Right cardiac atrium (tissue), 5 donors: ENCODE data around the gene IL17RB. TPM values are rescaled to one million over a fixed set of nuclear protein-coding genes. Genes with fewer than 3 reads are reported as not detected.

Experiments used
- ATAC-seq, 2 donors: fragments of 200-7000 bp; cut with Tn5 transposase; one replicate each; pipeline versions ENCODE4 v1.8.0 to v1.9.1; 2020; ENCODE audit warnings: moderate library complexity in 2 of 2, mild to moderate bottlenecking in 1 of 2
- DNase-seq, 3 donors: peaks; one replicate each; pipeline ENCODE4 v3.0.0-alpha.2; 2020
- H3K27ac ChIP-seq: one replicate; pipeline ENCODE4 v1.5.1; 2013; ENCODE audit warnings: mild to moderate bottlenecking, low read length, control low read depth, moderate library complexity
- H3K27me3 ChIP-seq: one replicate; pipeline ENCODE4 v1.6.1; 2013; ENCODE audit not compliant: control insufficient read depth, insufficient read depth
- H3K4me1 ChIP-seq: one replicate; pipeline ENCODE4 v1.6.1; 2013; ENCODE audit warnings: low read length; ENCODE audit not compliant: control insufficient read depth, insufficient read depth
- H3K4me3 ChIP-seq: one replicate; pipeline ENCODE4 v1.5.1; 2013; ENCODE audit warnings: low read length, control low read depth
- H3K9me3 ChIP-seq: one replicate; pipeline ENCODE4 v1.6.1; 2013; ENCODE audit warnings: low read length; ENCODE audit not compliant: control insufficient read depth
- WGBS: extraction: QIAGEN DNeasy Blood & Tissue Kit; methylation state at CpG from one replicate; pipeline ENCODE4 v1.1.7; 2013; 5-methylcytosine and 5-hydroxymethylcytosine counted together
- intact Hi-C, 4 donors: fragments of 100-400 bp; cut with DNase I; formaldehyde crosslinking; loops; one replicate each; pipeline versions ENCODE4 v1.11.0 to v1.14.0; 2022 to 2023
- polyA plus RNA-seq: library from polyadenylated mRNA; stranded (reverse); fragments of 200-250 nt; gene quantifications from one replicate; pipeline ENCODE4 v1.2.3, GENCODE V29; 2013
- total RNA-seq, 4 donors: library from RNA; stranded (reverse); fragmentation: NEBNext Ultra II Directional; extraction: Animal tissue kit (Norgen Biotek cat#: 25700); gene quantifications; one replicate each; pipeline ENCODE4 v1.2.1, GENCODE V29; 2021
- donor health status: healthy with polysubstance abuse.
- donor health status: DM: no; HTN: yes; CAD: no.
- donor health status: DM: no; HTN: no; CAD: no.
- donor health status: DM: no; HTN: yes; CAD: no; lungs with severe emphysema.
- donor health status: DM: yes; HTN: yes; CAD: no.

The IL17RB gene
- total and polyA plus RNA-seq, 5 donors = 1.3 to 2.9 (median 1.9) TPM

- ATAC-seq (no peak), DNase-seq (no peak)
- no peaks in the 10 kb centered on the region for H3K9me3 ChIP-seq
- H3K4me3 ChIP-seq = no peak overlapping the region
- 88% methylated on average over 6 of the region's 6 CpGs for WGBS
- no peaks in the 10 kb centered on the region for H3K27me3 ChIP-seq
- intact Hi-C loops = no loop called here
- no peaks in the 10 kb centered on the region for H3K4me1 ChIP-seq
- H3K27ac ChIP-seq = no peak overlapping the region
Observed at GRCh38 chr3:53834429-53835095, 11.8 kb upstream of the IL17RB start.

- intact Hi-C loops = no loop called here
- Histone ChIP-seq H3K4me1 (no peaks in the 10 kb centered on the region), H3K9me3 (no peaks in the 10 kb centered on the region), H3K4me3 (no peak overlapping the region), H3K27me3 (no peaks in the 10 kb centered on the region), H3K27ac (no peak overlapping the region)
- WGBS = 79% methylated on average over 1 of the region's 1 CpG
- DNase-seq = no peak
- no peak for ATAC-seq
Observed at GRCh38 chr3:53835257-53835656, 11.1 kb upstream of the IL17RB start.

GRCh38 chr3:53836084-53836872, 10.1 kb upstream of the IL17RB start:
- DNase-seq (no peak), ATAC-seq (peak in 1 of 2 donors; percentile 22)
- intact Hi-C loops = no loop called here
- Histone ChIP-seq H3K4me1 (no peaks in the 10 kb centered on the region), H3K9me3 (no peaks in the 10 kb centered on the region), H3K4me3 (no peak overlapping the region), H3K27me3 (no peaks in the 10 kb centered on the region), H3K27ac (no peak overlapping the region)
- 93% methylated on average over 9 of the region's 9 CpGs for WGBS

GRCh38 chr3:53837331-53837730, 9.0 kb upstream of the IL17RB start:
- DNase-seq = no peak
- peak; percentile 28 to 38 for ATAC-seq
- intact Hi-C loops = no loop called here

GRCh38 chr3:53841296-53841695, 5.1 kb upstream of the IL17RB start:
- Histone ChIP-seq H3K9me3 (no peaks in the 10 kb centered on the region), H3K4me3 (no peak overlapping the region), H3K27ac (no peak overlapping the region), H3K4me1 (peaks cover 3% of the 10 kb centered on the region), H3K27me3 (no peaks in the 10 kb centered on the region)
- DNase-seq (no peak), ATAC-seq (no peak)
- WGBS = 76% methylated on average over 5 of the region's 5 CpGs
- intact Hi-C loops = no loop called here

More at GRCh38 chr3:53837331-53837730, 9.0 kb upstream of the IL17RB start:
- no peaks in the 10 kb centered on the region for H3K27me3 ChIP-seq
- H3K27ac ChIP-seq = no peak overlapping the region
- H3K4me3 ChIP-seq = no peak overlapping the region
- WGBS = 79% methylated on average over 10 of the region's 10 CpGs
- H3K4me1 ChIP-seq = no peaks in the 10 kb centered on the region
- H3K9me3 ChIP-seq = no peaks in the 10 kb centered on the region

GRCh38 chr3:53842436-53843194, 3.8 kb upstream of the IL17RB start:
- no peaks in the 10 kb centered on the region for H3K27me3 ChIP-seq
- WGBS = 43% methylated on average over 12 of the region's 12 CpGs
- DNase-seq = peak; percentile 46 to 73 (median 67)
- no peak overlapping the region for H3K4me3 ChIP-seq
- peak; percentile 27 to 28 for ATAC-seq
- no peaks in the 10 kb centered on the region for H3K9me3 ChIP-seq
- H3K27ac ChIP-seq = no peak overlapping the region
- peaks cover 3% of the 10 kb centered on the region for H3K4me1 ChIP-seq
- intact Hi-C loops = no loop called here

- Histone ChIP-seq H3K27me3 (no peaks in the 10 kb centered on the region), H3K27ac (no peak overlapping the region), H3K4me1 (peaks cover 3% of the 10 kb centered on the region), H3K4me3 (no peak overlapping the region), H3K9me3 (no peaks in the 10 kb centered on the region)
- DNase-seq = no peak
- 79% methylated on average over 10 of the region's 10 CpGs for WGBS
- intact Hi-C loops = no loop called here
- no peak for ATAC-seq
Observed at GRCh38 chr3:53843195-53844177, 2.9 kb upstream of the IL17RB start.

GRCh38 chr3:53844262-53845102, 1.9 kb upstream of the IL17RB start:
- Histone ChIP-seq H3K27me3 (no peaks in the 10 kb centered on the region), H3K9me3 (no peaks in the 10 kb centered on the region), H3K4me1 (peaks cover 3% of the 10 kb centered on the region), H3K4me3 (no peak overlapping the region), H3K27ac (no peak overlapping the region)
- 87% methylated on average over 9 of the region's 9 CpGs for WGBS
- no peak for ATAC-seq
- intact Hi-C loops = no loop called here
- no peak for DNase-seq

- H3K9me3 ChIP-seq = no peaks in the 10 kb centered on the region
- H3K4me3 ChIP-seq = peak overlapping the region; percentile 58
- no peak overlapping the region for H3K27ac ChIP-seq
- WGBS = 16% methylated on average over 25 of the region's 25 CpGs
- no peaks in the 10 kb centered on the region for H3K27me3 ChIP-seq
- H3K4me1 ChIP-seq = peaks cover 3% of the 10 kb centered on the region
- peak; percentile 55 to 77 (median 75) for DNase-seq
- intact Hi-C loops = no loop called here
- peak; percentile 28 to 56 for ATAC-seq
Observed at GRCh38 chr3:53845103-53845880, 1.1 kb upstream of the IL17RB start.
